GM19324 (cell line): ENCODE measurements around the gene IPPK.

Source experiments
- ATAC-seq: cut with Tn5 transposase; IDR thresholded peaks from one replicate; pipeline ENCODE4 v1.9.1; 2021; ENCODE audit warnings: mild to moderate bottlenecking, moderate library complexity; ENCODE audit not compliant: unreplicated experiment, low FRiP score

Gene IPPK

GRCh38 chr9:92669890-92670708 lies at the start of gene IPPK:
IPPK (minus strand) TSS chr9:92670131; CDS start chr9:92669988, 143 bp downstream.
- peak; percentile 95 for ATAC-seq

DNA sequence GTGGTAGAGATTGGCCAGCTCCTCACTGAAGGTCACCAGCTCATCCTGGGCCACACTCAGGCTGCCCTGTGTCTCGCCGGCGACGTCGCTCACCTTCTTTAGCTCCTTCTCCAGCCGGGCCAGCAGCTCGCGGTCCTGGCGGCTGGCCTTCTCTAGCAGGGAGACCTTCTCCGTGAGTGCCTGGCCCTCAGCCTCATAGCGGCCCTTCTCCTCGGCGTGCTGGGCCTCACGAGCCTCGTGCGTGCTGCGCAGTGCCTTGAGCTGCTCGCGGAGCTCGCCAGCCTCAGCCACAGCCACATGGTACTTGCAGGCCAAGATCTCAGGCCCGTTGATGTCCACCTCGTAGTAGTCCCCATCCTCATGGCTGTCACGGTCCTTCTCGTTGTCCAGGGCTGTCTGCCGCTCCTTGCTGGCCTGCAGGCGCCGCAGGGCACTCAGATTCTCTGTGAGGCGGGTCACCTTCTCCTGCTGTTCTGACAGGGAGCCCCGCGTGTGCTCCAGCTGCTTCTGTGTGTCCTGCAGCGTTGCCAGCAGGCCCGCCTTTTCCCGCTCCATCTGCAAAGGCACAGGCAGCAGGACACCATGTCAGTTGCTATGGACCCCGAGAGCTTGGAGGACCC lies 49.2 kb upstream of the IPPK start:
- no peak for ATAC-seq

GRCh38 chr9:92718086-92719001 lies 48.4 kb upstream of the IPPK start:
- ATAC-seq, result no peak

- peak; percentile 56 for ATAC-seq
These were observed 47.5 kb upstream of the IPPK start for GRCh38 chr9:92717201-92718085.

DNA sequence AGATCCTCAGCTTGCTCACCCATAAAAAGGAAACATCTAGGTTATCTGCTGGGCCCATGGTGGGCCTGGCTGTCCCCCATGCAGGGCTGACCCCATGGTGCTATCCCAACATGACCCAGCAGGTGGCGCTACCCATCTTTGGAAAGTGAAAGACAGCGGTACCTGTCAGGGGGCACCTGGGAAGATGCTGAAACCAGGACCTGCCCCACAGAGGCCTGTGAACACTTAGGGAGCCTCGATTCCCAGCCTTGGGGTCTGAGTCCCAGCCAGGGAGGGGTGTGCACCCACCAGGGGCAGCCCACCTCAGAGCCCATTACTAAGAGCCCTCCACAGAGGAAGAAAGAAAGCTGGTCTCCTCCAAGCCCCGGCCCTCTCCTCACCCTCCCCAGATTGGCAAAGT lies 46.6 kb upstream of the IPPK start:
- ATAC-seq, result no peak

DNA sequence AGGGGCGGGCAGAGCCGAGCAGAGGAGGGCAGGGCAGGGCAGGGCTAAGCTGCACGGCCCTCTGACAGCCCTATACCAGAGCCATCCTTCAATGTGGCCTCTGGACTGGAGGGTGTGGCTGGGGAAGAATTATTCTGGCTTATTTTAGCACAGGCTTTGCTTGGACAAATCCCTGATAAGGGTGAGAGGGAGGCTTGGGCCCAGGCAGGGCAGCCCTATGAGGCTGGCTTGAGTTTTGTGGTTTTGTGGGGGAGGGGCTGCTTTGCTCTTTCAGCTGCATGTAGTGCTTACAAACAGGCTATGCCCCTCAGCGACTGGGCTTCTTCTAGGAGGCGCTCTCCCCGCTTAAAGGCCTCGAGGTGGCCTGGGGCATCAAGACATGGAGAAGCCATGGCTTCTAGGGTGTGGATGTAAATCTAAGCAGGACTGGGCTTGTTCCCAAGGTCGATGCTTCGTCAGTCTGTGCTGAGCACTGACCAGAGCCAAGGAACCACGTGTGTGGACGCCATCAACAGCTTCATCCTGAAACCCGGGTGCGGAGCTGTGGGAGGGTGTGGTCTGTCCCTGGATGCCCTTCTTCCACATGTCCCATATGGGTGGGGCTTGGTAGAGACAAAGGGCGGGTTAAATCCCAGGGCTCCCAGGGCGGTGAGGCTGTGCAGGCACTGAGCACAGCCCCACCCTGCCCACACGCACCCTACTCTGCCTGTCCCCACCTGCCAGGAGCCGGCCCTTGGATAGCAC lies 45.7 kb upstream of the IPPK start:
- no peak for ATAC-seq

GRCh38 chr9:92714787-92715487 lies 45.0 kb upstream of the IPPK start:
- no peak for ATAC-seq

GRCh38 chr9:92714016-92714415 lies 44.1 kb upstream of the IPPK start:
- no peak for ATAC-seq

- no peak for ATAC-seq
These were observed 43.6 kb upstream of the IPPK start for GRCh38 chr9:92713528-92713927.

- ATAC-seq, result no peak
These were observed 42.8 kb upstream of the IPPK start for GRCh38 chr9:92712767-92713166.

DNA sequence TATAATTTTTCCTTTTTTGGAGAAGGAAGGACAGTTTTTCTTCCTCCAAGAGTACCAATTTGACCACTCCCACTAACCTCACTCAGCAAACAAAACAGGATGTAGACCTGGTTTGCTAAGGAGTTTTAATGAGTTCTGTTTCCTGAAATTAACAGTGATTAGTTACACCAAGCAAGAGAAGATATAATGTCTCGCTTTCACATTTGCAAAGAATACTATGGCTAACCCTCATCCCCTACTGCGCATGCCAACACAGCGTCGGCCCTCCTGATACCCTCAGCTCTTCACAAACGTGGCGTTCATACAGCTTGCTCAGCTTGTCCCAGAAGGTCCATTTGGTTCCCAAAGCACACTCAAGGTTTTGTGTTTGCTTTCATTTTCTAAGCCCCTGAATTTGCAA lies 41.9 kb upstream of the IPPK start:
- no peak for ATAC-seq

- ATAC-seq, result no peak
These were observed 41.2 kb upstream of the IPPK start for GRCh38 chr9:92711146-92711545.

- no peak for ATAC-seq
These were observed 40.4 kb upstream of the IPPK start for GRCh38 chr9:92710368-92710767.

DNA sequence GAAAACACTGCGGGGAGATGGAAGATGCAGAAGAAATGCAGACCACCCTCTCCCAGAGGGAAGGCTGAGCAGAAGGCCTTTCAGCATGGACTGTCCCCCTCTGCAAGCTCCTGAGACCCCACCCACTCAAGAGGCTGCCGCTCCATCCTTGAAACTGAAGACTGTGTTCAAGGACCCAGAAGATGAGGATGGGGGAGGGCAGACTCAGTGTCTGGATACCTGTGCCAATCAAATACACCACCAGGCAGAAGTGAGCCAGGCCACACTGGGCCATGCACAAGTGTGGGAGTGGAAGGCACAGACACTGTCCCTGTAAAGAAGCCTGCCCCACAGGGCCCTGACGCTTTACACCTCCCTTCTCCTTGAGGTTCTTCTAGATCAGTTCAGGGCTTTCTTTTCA lies 40.0 kb upstream of the IPPK start:
- ATAC-seq, result no peak

GRCh38 chr9:92709240-92709639 lies 39.3 kb upstream of the IPPK start:
- no peak for ATAC-seq

DNA sequence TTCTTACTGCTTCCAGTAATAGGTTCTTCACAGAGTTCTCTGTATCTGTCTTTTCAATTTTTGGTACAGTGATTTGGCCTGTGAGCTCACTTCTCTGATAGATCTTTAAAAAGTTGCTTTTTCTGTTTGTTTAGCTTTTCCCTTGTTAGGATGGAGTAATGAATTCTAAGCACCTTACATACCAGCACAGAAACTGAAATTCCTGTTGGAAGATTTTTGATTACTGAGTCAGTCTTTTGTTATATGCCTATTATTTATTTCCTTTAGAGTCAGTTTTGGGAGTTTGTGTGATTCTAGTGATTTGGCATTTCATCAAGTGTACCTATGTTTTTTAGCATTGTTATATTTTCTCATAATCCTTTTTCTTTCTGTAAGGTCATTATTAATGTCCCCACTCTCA lies 37.6 kb upstream of the IPPK start:
- ATAC-seq, result no peak

DNA sequence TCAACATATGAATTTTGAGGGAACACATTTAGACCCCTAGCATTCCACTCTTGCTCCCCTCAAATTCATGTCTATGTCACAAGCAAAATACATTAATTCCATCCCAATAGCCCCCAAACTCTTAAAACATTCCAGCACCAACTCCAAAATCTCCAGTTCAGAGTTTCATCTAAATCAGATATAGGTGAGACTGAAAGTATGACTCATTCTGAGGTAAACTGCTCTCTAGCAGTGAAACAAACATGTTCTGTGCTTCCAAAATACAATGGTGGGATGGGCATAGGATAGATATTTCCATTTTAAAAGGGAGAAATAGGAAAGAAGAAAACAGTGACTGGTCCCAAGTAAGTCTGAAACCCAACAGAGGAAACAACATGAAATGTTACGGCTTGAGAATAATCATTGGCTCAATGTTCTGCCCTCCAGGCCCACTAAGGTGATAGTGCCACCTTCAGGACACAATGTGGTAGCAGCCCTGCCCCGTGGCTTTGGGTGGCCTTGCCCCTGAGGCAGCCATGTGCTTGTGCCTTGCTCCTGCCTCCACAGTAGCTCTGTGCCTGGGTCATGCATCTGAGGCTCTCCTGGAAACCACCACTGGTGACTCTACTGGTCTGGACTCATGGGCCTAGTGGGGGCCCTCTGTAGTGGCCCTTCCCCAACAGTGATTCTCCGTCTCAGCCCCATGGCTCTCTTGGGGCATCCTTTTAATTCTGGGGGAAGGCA lies 36.4 kb upstream of the IPPK start:
- no peak for ATAC-seq

DNA sequence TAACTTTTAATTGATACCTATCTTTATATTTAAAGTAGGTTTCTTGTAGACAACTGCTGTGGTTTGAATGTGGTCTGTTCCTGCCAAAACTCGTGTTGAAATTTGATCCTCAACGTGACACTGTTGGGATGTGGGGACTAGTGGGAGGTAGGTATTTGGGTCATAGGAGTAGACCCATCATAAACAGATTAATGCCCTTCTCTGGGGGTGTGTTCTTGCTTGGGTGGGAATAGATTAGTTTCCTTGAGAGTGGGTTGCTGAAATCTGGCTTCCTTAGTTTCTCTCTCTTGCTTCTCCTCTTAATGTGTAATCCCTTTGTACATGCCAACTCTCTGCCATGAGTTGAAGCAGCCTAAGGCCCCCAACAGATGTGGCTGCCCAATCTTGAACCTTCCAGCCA lies 34.6 kb upstream of the IPPK start:
- ATAC-seq, result no peak
